H1 (cell line): ENCODE data around the gene ESRP2.

ENCODE experiments used
- CTCF ChIP-seq, 3 experiments: IDR thresholded peaks; 1 replicate in 2 of 3; 2 replicates in 1 of 3; pipeline versions ENCODE4 v1.5.1 to v1.6.1; 2011; ENCODE audit warnings: low read length in 3 of 3, mild to moderate bottlenecking in 3 of 3, inconsistent platforms in 2 of 3, low read depth in 1 of 3, moderate library complexity in 1 of 3; ENCODE audit not compliant: insufficient read depth in 1 of 3; ENCODE audit errors: control extremely low read depth in 1 of 3
- POLR2A ChIP-seq, 2 experiments: IDR thresholded peaks; 1 replicate in 1 of 2; 2 replicates in 1 of 2; pipeline ENCODE4 v1.6.1; 2011; ENCODE audit warnings: low read depth in 2 of 2, low read length in 2 of 2, mild to moderate bottlenecking in 2 of 2; ENCODE audit errors: control extremely low read depth in 1 of 2
- POLR2AphosphoS5 ChIP-seq: IDR thresholded peaks from 2 replicates; pipeline ENCODE4 v1.6.1; 2011; ENCODE audit warnings: low read depth, low read length
- TAF1 ChIP-seq: IDR thresholded peaks from 2 replicates; pipeline ENCODE4 v1.6.1; 2011; ENCODE audit warnings: mild to moderate bottlenecking, low read depth, low read length
- YY1 ChIP-seq: IDR thresholded peaks from 2 replicates; pipeline ENCODE4 v1.6.1; 2011; ENCODE audit warnings: low read depth, mild to moderate bottlenecking, low read length

GRCh38 chr16:68257906-68258800, 22.2 kb upstream of the ESRP2 start:
- TF ChIP-seq CTCF (IDR thresholded peaks at IDR 0.05; ENCODE audit: control extremely low read depth in 1 of 3, insufficient read depth in 1 of 3, low read depth in 1 of 3, low read length in 3 of 3) (no peak), YY1 (no peak), POLR2A (IDR thresholded peaks at IDR 0.05; ENCODE audit: control extremely low read depth in 1 of 2, low read depth in 2 of 2, low read length in 2 of 2) (no peak), POLR2AphosphoS5 (no peak), TAF1 (no peak)
